Measurements from ENCODE around the gene IL4R. TPM values are rescaled to one million over a fixed set of nuclear protein-coding genes. Genes with fewer than 3 reads are reported as not detected.

IL4R gene
- total and polyA plus RNA-seq, 2 of the 8 experiments (the other 6 are each of a cell fraction or from before 2014, with no cell fraction given), result 29.1 to 29.4 TPM

DNA sequence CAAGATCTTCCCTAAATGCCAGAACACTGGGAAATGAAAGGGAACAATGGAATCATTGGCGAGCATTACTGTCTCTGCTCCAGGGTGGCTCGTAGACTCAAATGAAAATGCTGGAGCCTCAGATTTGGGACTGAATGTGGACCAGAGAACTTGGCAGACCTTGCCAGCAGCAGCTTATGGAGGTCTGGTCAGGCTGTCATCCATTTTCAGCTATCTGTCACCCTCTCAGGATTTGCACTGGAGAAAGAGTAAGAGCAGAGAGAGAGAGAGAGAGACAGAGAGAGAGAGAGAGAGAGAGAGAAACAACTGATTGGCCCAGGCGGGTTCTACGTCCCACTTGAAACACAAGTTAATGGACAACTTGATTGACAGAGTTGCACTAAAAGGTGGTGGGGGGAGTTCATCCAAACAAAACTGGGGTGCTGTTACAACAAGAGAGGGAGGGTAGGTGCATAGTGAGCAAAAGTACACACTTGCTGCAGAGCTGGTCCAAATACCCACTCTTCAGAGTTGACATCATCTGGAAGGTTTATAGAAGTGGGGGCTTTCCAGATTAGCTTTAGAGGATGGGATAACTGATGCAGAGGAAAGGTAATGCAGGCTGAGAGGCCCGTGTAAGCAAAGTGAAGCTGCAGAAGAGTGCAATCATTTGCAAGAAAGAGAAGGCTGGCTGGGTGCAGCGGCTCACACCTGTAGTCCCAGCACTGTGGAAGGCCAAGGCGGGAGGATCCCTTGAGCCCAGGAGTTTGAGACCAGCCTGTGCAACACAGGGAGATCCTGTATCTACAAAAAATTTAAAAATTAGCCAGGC, 28.7 kb upstream of the IL4R start:
- no peak for FAIRE-seq
- CTCF ChIA-PET (ENCODE audit: partially characterized antibody), result interaction anchor here (1.2 kb wide), 1 partner anchor 12 kb away, joined by 4 read pairs; no protein-coding TSS in a partner anchor
- no peak for TF ChIP-seq TCF12 (IDR thresholded peaks at IDR 0.05; ENCODE audit: low read depth, low read length)
- no peak for TF ChIP-seq SIN3A (conservative IDR thresholded peaks at IDR 0.05 in 1 of 2, IDR thresholded peaks at IDR 0.05 in 1 of 2; ENCODE audit: low read depth in 1 of 2, low read length in 2 of 2)
- no peak for TF ChIP-seq POLR2AphosphoS5 (IDR thresholded peaks at IDR 0.05; ENCODE audit: low read depth, low read length)
- no peak for TF ChIP-seq E2F6 (IDR thresholded peaks at IDR 0.05)
- TF ChIP-seq ASH2L (IDR thresholded peaks at IDR 0.05; ENCODE audit: low read length), result no peak
- no peak for TF ChIP-seq TAF1 (IDR thresholded peaks at IDR 0.05; ENCODE audit: low read depth, low read length)
- TF ChIP-seq RFX5 (IDR thresholded peaks at IDR 0.05; ENCODE audit: borderline replicate concordance, low read depth, low read length), result no peak
- no peak for TF ChIP-seq NRF1 (IDR thresholded peaks at IDR 0.05; ENCODE audit: low read depth, low read length)
- TF ChIP-seq CBX8 (IDR thresholded peaks at IDR 0.05; ENCODE audit: borderline replicate concordance, low read depth, low read length), result no peak
- TF ChIP-seq KDM5A (IDR thresholded peaks at IDR 0.05; ENCODE audit: low read length), result no peak
- no peak for TF ChIP-seq TBP (IDR thresholded peaks at IDR 0.05; ENCODE audit: low read depth, low read length)
- no peak for TF ChIP-seq RBBP5 (IDR thresholded peaks at IDR 0.05; ENCODE audit: borderline replicate concordance, low read depth, low read length)
- TF ChIP-seq PHF8 (conservative IDR thresholded peaks at IDR 0.05; ENCODE audit: low read depth, low read length), result no peak

More for the DNA sequence above, 28.7 kb upstream of the IL4R start:
- Histone ChIP-seq H3K23ac (ENCODE audit: insufficient read length) (no peak overlapping the region), H4K5ac (ENCODE audit: insufficient read length, low read depth, low read length) (no peak overlapping the region), H3K36me3 (ENCODE audit: control insufficient read depth in 2 of 4, insufficient read depth in 4 of 4, low read length in 3 of 4) (no peaks in the 10 kb centered on the region), H2BK12ac (ENCODE audit: low read depth, low read length) (no peak overlapping the region), H2BK120ac (replicated peaks; ENCODE audit: low read depth, low read length) (no peak overlapping the region), H2AFZ (ENCODE audit: low read length) (no peak overlapping the region), H3K27me3 (replicated peaks in 1 of 4; ENCODE audit: control insufficient read depth in 3 of 4, extremely low read depth in 1 of 4, insufficient read depth in 3 of 4, low read length in 3 of 4) (no peaks in the 10 kb centered on the region), H3K4ac (replicated peaks; ENCODE audit: insufficient read length, low read depth, low read length) (no peak overlapping the region), H3K27ac (ENCODE audit: low read depth, low read length) (no peak overlapping the region), H3K4me2 (ENCODE audit: insufficient read depth in 1 of 2, low read depth in 2 of 2, low read length in 2 of 2) (no peak overlapping the region), H3K9ac (replicated peaks in 1 of 4; ENCODE audit: extremely low read depth in 1 of 4, low read depth in 3 of 4, low read length in 3 of 4) (no peak overlapping the region), H4K91ac (replicated peaks; ENCODE audit: insufficient read length, low read length) (no peak overlapping the region), H4K8ac (ENCODE audit: extremely low read depth, insufficient read depth, low read length) (no peak overlapping the region), H3K18ac (ENCODE audit: extremely low read depth, low read length) (no peak overlapping the region; the same call in 1 of the 2 replicates), H3K9me3 (ENCODE audit: insufficient read depth in 2 of 2, low read depth in 1 of 2, low read length in 1 of 2) (no peaks in the 10 kb centered on the region), H3K14ac (ENCODE audit: insufficient read length) (no peak overlapping the region), H3K79me1 (ENCODE audit: low read depth, low read length) (no peaks in the 10 kb centered on the region), H3K4me3 (ENCODE audit: extremely low read depth in 1 of 4, insufficient read depth in 2 of 4, low read depth in 3 of 4, low read length in 4 of 4) (no peak overlapping the region), H2BK5ac (ENCODE audit: low read depth, low read length) (no peak overlapping the region), H3K56ac (replicated peaks; ENCODE audit: insufficient read length, low read depth, low read length) (no peak overlapping the region), H4K20me1 (replicated peaks in 1 of 2; ENCODE audit: control insufficient read depth in 1 of 2, insufficient read depth in 2 of 2, low read length in 2 of 2) (no peaks in the 10 kb centered on the region), H2BK20ac (ENCODE audit: low read length) (no peak overlapping the region), H3K79me2 (ENCODE audit: control insufficient read depth in 1 of 2, insufficient read depth in 2 of 2, low read length in 2 of 2) (no peaks in the 10 kb centered on the region), H3K4me1 (replicated peaks in 1 of 4; ENCODE audit: control insufficient read depth in 3 of 4, insufficient read depth in 4 of 4, low read length in 3 of 4) (no peaks in the 10 kb centered on the region), H3K23me2 (ENCODE audit: low read depth, low read length) (no peaks in the 10 kb centered on the region), H2BK15ac (ENCODE audit: low read length) (no peak overlapping the region), H2AK5ac (ENCODE audit: low read depth, low read length) (no peak overlapping the region)
- POLR2A ChIA-PET (ENCODE audit: partially characterized antibody), result no interaction called here
- DNase-seq (ENCODE audit: low read depth in 1 of 2, low spot score in 2 of 2), result peak in 1 of 2 experiments; percentile 20
- 90% methylated on average over 7 of the region's 7 CpGs; no CpG with 5 or more reads in 1 of the 2 experiments for WGBS, 2 experiments (ENCODE audit: extremely low coverage in 1 of 2, insufficient coverage in 1 of 2, insufficient read length in 1 of 2, insufficient replicate concordance in 2 of 2, low coverage in 1 of 2, low lambda C conversion rate in 2 of 2, missing lambda C conversion rate in 1 of 2)

Data from H1 (cell line).